Activated CD4-positive, alpha-beta T cell treated with anti-CD3 and anti-CD28 coated beads for 24 hours (primary cell): ENCODE measurements around the gene PSAP.
A peak's percentile ranks its signal among the peaks of the same experiment; 100 is the strongest.

ENCODE experiments used
- DNase-seq, 2 donors: peaks; one replicate each; pipeline ENCODE4 v3.0.0-alpha.2; 2020; ENCODE audit warnings: low read depth in 2 of 2

The PSAP gene

GRCh38 chr10:71827852-71828251 lies 23.2 kb downstream of the PSAP start:
- no peak for DNase-seq

GRCh38 chr10:71825217-71825616 lies 25.8 kb downstream of the PSAP start:
- DNase-seq: no peak

- no peak for DNase-seq
Observed at GRCh38 chr10:71824333-71824732, 26.7 kb downstream of the PSAP start.

GRCh38 chr10:71823356-71823755 lies 27.7 kb downstream of the PSAP start:
- DNase-seq: no peak

GRCh38 chr10:71821909-71822763 lies 28.9 kb downstream of the PSAP start:
- no peak for DNase-seq

- no peak for DNase-seq
Observed at GRCh38 chr10:71820966-71821365, 30.1 kb downstream of the PSAP start.

GRCh38 chr10:71819985-71820384 lies 31.1 kb downstream of the PSAP start:
- DNase-seq: no peak

GRCh38 chr10:71819441-71819861 lies 31.6 kb downstream of the PSAP start:
- DNase-seq: no peak

GRCh38 chr10:71818674-71819260 lies 32.3 kb downstream of the PSAP start:
- DNase-seq: no peak

- DNase-seq: no peak
Observed at GRCh38 chr10:71817831-71818655, 33.0 kb downstream of the PSAP start.

GRCh38 chr10:71816936-71817618 lies 34.0 kb downstream of the PSAP start:
- no peak for DNase-seq

GRCh38 chr10:71816421-71816851 lies 34.6 kb downstream of the PSAP start:
- DNase-seq: no peak

GRCh38 chr10:71815515-71816130 lies 35.4 kb downstream of the PSAP start:
- DNase-seq: no peak

- DNase-seq: no peak
Observed at GRCh38 chr10:71814922-71815411, 36.1 kb downstream of the PSAP start.

- DNase-seq: no peak
Observed at GRCh38 chr10:71812913-71813590, 38.0 kb downstream of the PSAP start.

- DNase-seq: peak; percentile 75
Observed at GRCh38 chr10:71812016-71812912, 38.8 kb downstream of the PSAP start.

- DNase-seq: no peak
Observed at GRCh38 chr10:71811351-71811750, 39.7 kb downstream of the PSAP start.

- no peak for DNase-seq
Observed at GRCh38 chr10:71810048-71810750, 40.9 kb downstream of the PSAP start.

- DNase-seq: no peak
Observed at GRCh38 chr10:71809628-71810027, 41.4 kb downstream of the PSAP start.
